Measurements from ENCODE around the gene NDUFA11. TPM values are rescaled to one million over a fixed set of nuclear protein-coding genes. Genes with fewer than 3 reads are reported as not detected.
"Not testable (repeated sequence)": the region's sequence is repeated elsewhere in the genome, so short reads cannot be mapped to it uniquely, and the experiment has no call there.

NDUFA11 gene
- polyA plus RNA-seq, 3 donors: 123 to 160 (median 138) TPM

- DNase-seq (ENCODE audit: low read depth in 3 of 3, low spot score in 2 of 3): no peak
These were observed 11.4 kb downstream of the NDUFA11 start for GRCh38 chr19:5891938-5892771.

GRCh38 chr19:5891572-5891937 lies 12.0 kb downstream of the NDUFA11 start:
- DNase-seq (ENCODE audit: low read depth in 3 of 3, low spot score in 2 of 3): no peak

- DNase-seq (ENCODE audit: low read depth in 3 of 3, low spot score in 2 of 3): no peak
These were observed 13.5 kb downstream of the NDUFA11 start for GRCh38 chr19:5890099-5890498.

- DNase-seq (ENCODE audit: low read depth in 3 of 3, low spot score in 2 of 3): no peak
These were observed 14.2 kb downstream of the NDUFA11 start for GRCh38 chr19:5889288-5889971.

GRCh38 chr19:5884065-5884811 lies 19.4 kb downstream of the NDUFA11 start:
- DNase-seq (ENCODE audit: low read depth in 3 of 3, low spot score in 2 of 3): not testable (repeated sequence)

GRCh38 chr19:5883157-5883873 lies 20.3 kb downstream of the NDUFA11 start:
- DNase-seq (ENCODE audit: low read depth in 3 of 3, low spot score in 2 of 3): not testable (repeated sequence)

GRCh38 chr19:5882421-5882968 lies 21.1 kb downstream of the NDUFA11 start:
- no peak for DNase-seq (ENCODE audit: low read depth in 3 of 3, low spot score in 2 of 3)

- DNase-seq (ENCODE audit: low read depth in 3 of 3, low spot score in 2 of 3): no peak
These were observed 21.9 kb downstream of the NDUFA11 start for GRCh38 chr19:5881543-5882299.

GRCh38 chr19:5880604-5881078 lies 22.9 kb downstream of the NDUFA11 start:
- no peak for DNase-seq (ENCODE audit: low read depth in 3 of 3, low spot score in 2 of 3)

GRCh38 chr19:5880196-5880595 lies 23.4 kb downstream of the NDUFA11 start:
- no peak for DNase-seq (ENCODE audit: low read depth in 3 of 3, low spot score in 2 of 3)

GRCh38 chr19:5877882-5878281 lies 25.7 kb downstream of the NDUFA11 start:
- DNase-seq (ENCODE audit: low read depth in 3 of 3, low spot score in 2 of 3): no peak

- no peak for DNase-seq (ENCODE audit: low read depth in 3 of 3, low spot score in 2 of 3)
These were observed 26.2 kb downstream of the NDUFA11 start for GRCh38 chr19:5877427-5877826.

- DNase-seq (ENCODE audit: low read depth in 3 of 3, low spot score in 2 of 3): not testable (repeated sequence)
These were observed 29.1 kb downstream of the NDUFA11 start for GRCh38 chr19:5874496-5874895.

GRCh38 chr19:5873617-5874199 lies 29.9 kb downstream of the NDUFA11 start:
- DNase-seq (ENCODE audit: low read depth in 3 of 3, low spot score in 2 of 3): no peak

GRCh38 chr19:5870986-5871394 lies 32.6 kb downstream of the NDUFA11 start:
- DNase-seq (ENCODE audit: low read depth in 3 of 3, low spot score in 2 of 3): no peak

GRCh38 chr19:5867201-5868136 lies 36.1 kb downstream of the NDUFA11 start:
- DNase-seq (ENCODE audit: low read depth in 3 of 3, low spot score in 2 of 3): no peak

- DNase-seq (ENCODE audit: low read depth in 3 of 3, low spot score in 2 of 3): no peak
These were observed 37.8 kb downstream of the NDUFA11 start for GRCh38 chr19:5865772-5866171.
